Smooth muscle cell (in vitro differentiated cells): ENCODE results near the gene GAA. TPM values are rescaled to one million over a fixed set of nuclear protein-coding genes. Genes with fewer than 3 reads are reported as not detected.

Experiments used
- DNase-seq: peaks from one replicate; lab custom pipeline; 2025; ENCODE audit not compliant: unreplicated experiment; lab: John Stamatoyannopoulos, UW
- H2AFZ ChIP-seq: fragments of 200-600 bp; sonication (generic); 2 replicates; pipeline ENCODE4 v1.6.0; 2016; ENCODE audit warnings: antibody characterized with exemption, low read depth, mild to moderate bottlenecking
- H3F3A ChIP-seq: fragments of 200-600 bp; sonication (generic); 2 replicates; pipeline ENCODE4 v1.6.0; 2017; ENCODE audit warnings: antibody characterized with exemption, low read depth
- H3K27ac ChIP-seq: fragments of 200-600 bp; sonication (generic); 2 replicates; pipeline ENCODE4 v1.5.1; 2016; ENCODE audit warnings: low read depth, mild to moderate bottlenecking
- H3K27me3 ChIP-seq: fragments of 200-600 bp; sonication (generic); 2 replicates; pipeline ENCODE4 v1.6.1; 2016; ENCODE audit warnings: low read depth, mild to moderate bottlenecking
- H3K36me3 ChIP-seq: fragments of 200-600 bp; sonication (generic); 2 replicates; pipeline ENCODE4 v1.5.1; 2016; ENCODE audit warnings: low read depth
- H3K4me1 ChIP-seq: fragments of 200-600 bp; sonication (generic); 2 replicates; pipeline ENCODE4 v1.5.1; 2016; ENCODE audit warnings: low read depth
- H3K4me2 ChIP-seq: fragments of 200-600 bp; sonication (generic); 2 replicates; pipeline ENCODE4 v1.6.0; 2016; ENCODE audit warnings: mild to moderate bottlenecking
- H3K4me3 ChIP-seq: fragments of 200-600 bp; sonication (generic); 2 replicates; pipeline ENCODE4 v1.5.1; 2016; ENCODE audit warnings: mild to moderate bottlenecking
- H3K79me2 ChIP-seq: fragments of 200-600 bp; sonication (generic); 2 replicates; pipeline ENCODE4 v1.6.0; 2016; ENCODE audit warnings: low read depth, mild to moderate bottlenecking
- H3K9ac ChIP-seq: fragments of 200-600 bp; sonication (generic); 2 replicates; pipeline ENCODE4 v1.6.0; 2016; ENCODE audit warnings: low read depth
- H3K9me3 ChIP-seq: fragments of 200-600 bp; sonication (generic); replicated peaks from 2 replicates; pipeline ENCODE4 v1.5.1; 2016; ENCODE audit warnings: low read depth
- H4K20me1 ChIP-seq: fragments of 200-600 bp; sonication (generic); 2 replicates; pipeline ENCODE4 v1.6.0; 2016; ENCODE audit warnings: low read depth
- WGBS: methylation state at CpG from one replicate; pipeline ENCODE4 v1.1.7; 2016; ENCODE audit warnings: low lambda C conversion rate; 5-methylcytosine and 5-hydroxymethylcytosine counted together
- polyA plus RNA-seq: library from polyadenylated mRNA; unstranded; fragments of >200 nt; fragmentation: Nextera tagmentation; extraction: Ambion mirVana; gene quantifications from 2 replicates; pipeline ENCODE4 v1.2.1, GENCODE V29; 2016
- total RNA-seq: library from RNA; depleted of rRNA; stranded (reverse); fragments of >200 nt; gene quantifications from 2 replicates; pipeline ENCODE4 v1.2.3, GENCODE V29; 2014
- TF ChIP-seq, protein P1 (sequence below): fragments of 200-600 bp; sonication (generic); IDR thresholded peaks from 2 replicates; pipeline ENCODE4 v1.5.1; 2017; ENCODE audit warnings: borderline replicate concordance, mild to moderate bottlenecking, antibody characterized with exemption; ENCODE audit not compliant: insufficient read depth, poor library complexity, severe bottlenecking

The GAA gene
- total and polyA plus RNA-seq, 2 experiments from 2014 or later: 36.6 to 53.6 TPM

- H3K27ac ChIP-seq: no peak overlapping the region
- DNase-seq: no peak
- H3K9me3 ChIP-seq: no peaks in the 10 kb centered on the region
- no peak overlapping the region for H3K4me2 ChIP-seq
- TF ChIP-seq, protein P1, sequence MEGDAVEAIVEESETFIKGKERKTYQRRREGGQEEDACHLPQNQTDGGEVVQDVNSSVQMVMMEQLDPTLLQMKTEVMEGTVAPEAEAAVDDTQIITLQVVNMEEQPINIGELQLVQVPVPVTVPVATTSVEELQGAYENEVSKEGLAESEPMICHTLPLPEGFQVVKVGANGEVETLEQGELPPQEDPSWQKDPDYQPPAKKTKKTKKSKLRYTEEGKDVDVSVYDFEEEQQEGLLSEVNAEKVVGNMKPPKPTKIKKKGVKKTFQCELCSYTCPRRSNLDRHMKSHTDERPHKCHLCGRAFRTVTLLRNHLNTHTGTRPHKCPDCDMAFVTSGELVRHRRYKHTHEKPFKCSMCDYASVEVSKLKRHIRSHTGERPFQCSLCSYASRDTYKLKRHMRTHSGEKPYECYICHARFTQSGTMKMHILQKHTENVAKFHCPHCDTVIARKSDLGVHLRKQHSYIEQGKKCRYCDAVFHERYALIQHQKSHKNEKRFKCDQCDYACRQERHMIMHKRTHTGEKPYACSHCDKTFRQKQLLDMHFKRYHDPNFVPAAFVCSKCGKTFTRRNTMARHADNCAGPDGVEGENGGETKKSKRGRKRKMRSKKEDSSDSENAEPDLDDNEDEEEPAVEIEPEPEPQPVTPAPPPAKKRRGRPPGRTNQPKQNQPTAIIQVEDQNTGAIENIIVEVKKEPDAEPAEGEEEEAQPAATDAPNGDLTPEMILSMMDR: no peak
- H3K27me3 ChIP-seq: no peaks in the 10 kb centered on the region
- H3K4me1 ChIP-seq: peaks cover 15% of the 10 kb centered on the region
- H3K9ac ChIP-seq: no peak overlapping the region
- H2AFZ ChIP-seq: no peak overlapping the region
- peaks cover 48% of the 10 kb centered on the region for H3K79me2 ChIP-seq
- peaks cover 31% of the 10 kb centered on the region for H3K36me3 ChIP-seq
- 95% methylated on average over 6 of the region's 6 CpGs for WGBS
- no peaks in the 10 kb centered on the region for H3F3A ChIP-seq
- H3K4me3 ChIP-seq: no peak overlapping the region
- peaks cover 58% of the 10 kb centered on the region for H4K20me1 ChIP-seq
Observed at GRCh38 chr17:80142929-80143328, 41.5 kb downstream of the GAA start.

DNA sequence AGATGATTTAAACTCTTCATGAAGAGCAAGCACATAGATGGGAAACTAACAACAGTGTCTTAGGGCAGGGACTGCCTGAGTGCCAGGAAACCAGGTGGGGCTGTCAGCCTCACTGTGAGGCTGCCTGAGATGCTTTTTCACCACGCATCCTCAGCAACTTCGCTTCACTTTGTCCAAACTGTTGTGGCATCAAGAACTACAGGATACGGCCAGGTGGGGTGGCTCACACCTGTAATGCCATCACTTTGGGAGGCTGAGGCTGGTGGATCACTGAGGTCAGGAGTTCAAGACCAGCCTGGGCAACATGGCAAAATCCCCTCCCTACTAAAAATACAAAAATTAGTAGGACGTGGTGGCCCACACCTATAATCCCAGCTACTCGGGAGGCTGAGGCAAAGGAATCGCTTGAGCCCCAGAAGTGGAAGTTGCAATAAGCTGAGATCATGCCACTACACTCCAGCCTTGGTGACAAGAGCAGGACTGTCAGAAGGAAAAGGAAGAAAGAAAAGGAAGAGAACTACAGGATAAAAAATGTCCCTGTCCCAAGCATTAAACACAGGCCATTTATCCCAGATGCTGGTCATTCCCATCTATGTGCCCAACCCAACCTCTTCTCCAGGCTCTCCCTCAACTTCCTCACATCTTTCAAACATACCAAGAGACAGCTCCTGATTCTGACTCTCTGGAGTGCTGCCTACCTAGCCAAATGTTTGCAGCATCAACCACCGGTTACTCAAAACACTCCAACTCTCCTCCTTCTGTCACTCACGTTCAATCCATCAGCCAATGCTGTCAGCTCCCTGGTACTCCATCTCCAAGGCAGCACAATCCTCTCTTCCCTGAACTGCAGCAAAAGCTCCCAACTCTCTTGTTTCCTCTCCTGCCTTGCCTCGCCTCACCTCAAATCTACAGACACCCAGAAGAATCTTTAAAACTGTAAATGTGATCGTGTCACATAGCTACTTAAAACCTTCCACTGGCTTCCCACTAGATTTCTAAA lies 44.0 kb downstream of the GAA start:
- Histone ChIP-seq H3K4me1 (peaks cover 19% of the 10 kb centered on the region), H3K27me3 (no peaks in the 10 kb centered on the region), H3K79me2 (peaks cover 55% of the 10 kb centered on the region), H3K4me3 (peak overlapping the region; percentile 86), H3K9me3 (no peaks in the 10 kb centered on the region), H3K4me2 (peak overlapping the region; percentile 97), H4K20me1 (peaks cover 58% of the 10 kb centered on the region), H3K36me3 (peaks cover 13% of the 10 kb centered on the region), H3F3A (peaks cover 12% of the 10 kb centered on the region), H2AFZ (no peak overlapping the region), H3K9ac (peak overlapping the region; percentile 95), H3K27ac (no peak overlapping the region)
- 65% methylated on average over 10 of the region's 10 CpGs for WGBS
- DNase-seq: no peak
- TF ChIP-seq, protein P1: no peak

DNA sequence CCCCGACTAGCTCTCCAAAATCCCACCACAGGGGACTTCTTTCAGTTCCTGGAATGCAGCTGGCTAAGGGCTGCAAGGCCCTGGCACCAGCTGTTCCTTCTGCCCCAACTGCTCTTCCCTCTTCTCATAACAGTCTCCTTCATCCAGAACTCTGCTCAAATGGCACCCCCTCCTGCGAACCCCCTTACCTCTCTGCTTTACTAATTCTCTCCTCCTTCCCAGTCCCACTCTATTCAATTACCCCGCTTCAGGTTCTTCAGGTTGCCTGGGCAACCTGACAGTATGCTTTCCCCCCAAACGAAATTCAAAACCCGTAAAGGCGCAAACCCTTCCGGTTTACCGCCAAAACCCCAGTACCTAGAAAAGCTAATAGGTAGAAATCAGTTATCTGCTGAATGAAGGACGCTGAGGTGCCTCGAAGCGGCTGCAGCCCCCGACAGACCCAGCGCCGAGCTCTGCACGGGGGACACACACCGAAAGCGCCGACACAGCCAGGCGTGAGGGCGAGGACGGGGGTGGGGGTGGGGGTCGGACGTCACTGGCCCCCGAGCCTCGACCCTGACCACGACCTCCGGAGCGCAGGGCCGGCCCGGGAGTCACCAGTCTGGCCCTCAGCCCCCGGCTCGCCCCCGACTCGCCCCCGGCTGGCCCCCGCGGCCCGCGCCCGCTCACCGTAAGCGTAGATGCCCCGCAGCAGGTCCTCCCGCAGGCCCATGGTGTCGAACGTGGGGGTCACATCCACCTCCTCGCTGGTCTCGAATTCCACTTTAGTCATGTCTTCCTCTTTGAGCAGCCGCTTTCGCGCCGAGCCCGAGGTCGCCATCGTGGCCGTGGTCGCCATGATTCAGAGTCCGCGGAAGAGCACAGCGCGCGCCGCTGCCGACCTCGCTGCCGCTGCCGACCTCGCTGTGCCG lies 45.0 kb downstream of the GAA start:
- Histone ChIP-seq H3K4me1 (peaks cover 19% of the 10 kb centered on the region), H3K4me2 (peak overlapping the region; percentile 97), H3K27ac (peak overlapping the region; percentile 90), H3F3A (peaks cover 20% of the 10 kb centered on the region), H3K9me3 (no peaks in the 10 kb centered on the region), H3K4me3 (peak overlapping the region; percentile 86), H2AFZ (no peak overlapping the region), H3K9ac (peak overlapping the region; percentile 95), H3K27me3 (no peaks in the 10 kb centered on the region), H3K79me2 (peaks cover 55% of the 10 kb centered on the region), H4K20me1 (peaks cover 53% of the 10 kb centered on the region), H3K36me3 (peaks cover 8% of the 10 kb centered on the region)
- TF ChIP-seq, protein P1: no peak
- WGBS: 2% methylated on average over 43 of the region's 69 CpGs
- no peak for DNase-seq
